SU-DHL-6 (cell line): ENCODE data around the gene SCGB1C2.
A peak's percentile ranks its signal among the peaks of the same experiment; 100 is the strongest.
"Not testable (repeated sequence)": the region's sequence is repeated elsewhere in the genome, so short reads cannot be mapped to it uniquely, and the experiment has no call there.

Source experiments
- EZH2phosphoT487 ChIP-seq: fragments of 200-600 bp; sonication (generic), shearing (Covaris generic); conservative IDR thresholded peaks from 2 replicates; pipeline ENCODE4 v1.6.1; 2018; ENCODE audit warnings: mild to moderate bottlenecking, antibody characterized with exemption, low read length, moderate library complexity, mixed read lengths
- TF ChIP-seq, protein P1 (sequence below): fragments of 200-600 bp; sonication (generic); IDR thresholded peaks from one replicate; pipeline ENCODE4 v1.5.1; 2017; ENCODE audit warnings: antibody characterized with exemption, mild to moderate bottlenecking, low read length, moderate library complexity; ENCODE audit not compliant: insufficient read depth, poor library complexity, severe bottlenecking

DNA sequence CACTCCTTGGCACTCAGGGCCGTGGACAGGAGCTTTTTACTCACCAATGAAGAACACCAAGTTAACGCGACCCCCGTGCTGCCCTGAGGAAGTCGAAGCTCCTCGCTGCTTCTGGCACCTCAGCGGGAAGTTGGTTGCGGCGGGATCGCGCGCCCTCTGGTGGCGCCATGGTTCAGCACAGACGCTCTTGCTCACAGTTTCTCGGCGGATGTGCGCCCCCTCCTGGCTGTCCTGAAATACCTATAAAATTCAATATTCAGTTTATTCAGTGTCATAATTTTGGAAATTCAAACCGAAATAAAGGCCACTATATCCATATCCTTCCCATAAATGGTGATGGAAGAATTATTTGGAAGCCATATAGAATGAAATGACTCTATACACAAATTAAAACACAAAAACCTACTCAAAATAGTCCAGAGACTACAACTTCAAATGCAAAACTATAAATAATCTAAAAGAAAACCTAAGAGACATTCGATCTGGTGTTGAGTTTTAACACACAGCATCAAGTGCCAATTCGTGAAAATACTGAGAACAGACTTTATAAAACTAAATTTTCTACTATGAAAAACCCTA is 18.9 kb upstream of the SCGB1C2 start:
- TF ChIP-seq, protein P1, sequence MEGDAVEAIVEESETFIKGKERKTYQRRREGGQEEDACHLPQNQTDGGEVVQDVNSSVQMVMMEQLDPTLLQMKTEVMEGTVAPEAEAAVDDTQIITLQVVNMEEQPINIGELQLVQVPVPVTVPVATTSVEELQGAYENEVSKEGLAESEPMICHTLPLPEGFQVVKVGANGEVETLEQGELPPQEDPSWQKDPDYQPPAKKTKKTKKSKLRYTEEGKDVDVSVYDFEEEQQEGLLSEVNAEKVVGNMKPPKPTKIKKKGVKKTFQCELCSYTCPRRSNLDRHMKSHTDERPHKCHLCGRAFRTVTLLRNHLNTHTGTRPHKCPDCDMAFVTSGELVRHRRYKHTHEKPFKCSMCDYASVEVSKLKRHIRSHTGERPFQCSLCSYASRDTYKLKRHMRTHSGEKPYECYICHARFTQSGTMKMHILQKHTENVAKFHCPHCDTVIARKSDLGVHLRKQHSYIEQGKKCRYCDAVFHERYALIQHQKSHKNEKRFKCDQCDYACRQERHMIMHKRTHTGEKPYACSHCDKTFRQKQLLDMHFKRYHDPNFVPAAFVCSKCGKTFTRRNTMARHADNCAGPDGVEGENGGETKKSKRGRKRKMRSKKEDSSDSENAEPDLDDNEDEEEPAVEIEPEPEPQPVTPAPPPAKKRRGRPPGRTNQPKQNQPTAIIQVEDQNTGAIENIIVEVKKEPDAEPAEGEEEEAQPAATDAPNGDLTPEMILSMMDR, result peak; percentile 75
- not testable (repeated sequence) for TF ChIP-seq EZH2phosphoT487
